Neural progenitor cell (in vitro differentiated cells): ENCODE measurements around the gene LONRF2. TPM values are rescaled to one million over a fixed set of nuclear protein-coding genes. Genes with fewer than 3 reads are reported as not detected.

Experiments used
- DNase-seq: peaks from one replicate; pipeline ENCODE4 v3.0.0-alpha.2; 2016; ENCODE audit warnings: low spot score
- H2AFZ ChIP-seq: fragments of 200-600 bp; sonication (generic); replicated peaks from 2 replicates; pipeline ENCODE4 v1.6.1; 2016; ENCODE audit warnings: antibody characterized with exemption
- H3F3A ChIP-seq: fragments of 200-600 bp; sonication (generic); 2 replicates; pipeline ENCODE4 v1.6.1; 2016; ENCODE audit warnings: antibody characterized with exemption, low read depth
- H3K27ac ChIP-seq: fragments of 200-600 bp; sonication (generic); 2 replicates; pipeline ENCODE4 v1.5.1; 2016; ENCODE audit warnings: mild to moderate bottlenecking
- H3K27me3 ChIP-seq: fragments of 200-600 bp; sonication (generic); 2 replicates; pipeline ENCODE4 v1.6.1; 2016; ENCODE audit warnings: mild to moderate bottlenecking, moderate library complexity
- H3K36me3 ChIP-seq: fragments of 200-600 bp; sonication (generic); 2 replicates; pipeline ENCODE4 v1.5.1; 2016
- H3K4me1 ChIP-seq: fragments of 200-600 bp; sonication (generic); 2 replicates; pipeline ENCODE4 v1.6.1; 2016; ENCODE audit warnings: mixed run types
- H3K4me2 ChIP-seq: fragments of 200-600 bp; sonication (generic); 2 replicates; pipeline ENCODE4 v1.6.1; 2016
- H3K4me3 ChIP-seq: fragments of 200-600 bp; sonication (generic); 2 replicates; pipeline ENCODE4 v1.5.1; 2016
- H3K79me2 ChIP-seq: fragments of 200-600 bp; sonication (generic); 2 replicates; pipeline ENCODE4 v1.6.1; 2016; ENCODE audit warnings: low read depth
- H3K9ac ChIP-seq: fragments of 200-600 bp; sonication (generic); 2 replicates; pipeline ENCODE4 v1.6.1; 2016
- H3K9me3 ChIP-seq: fragments of 200-600 bp; sonication (generic); 2 replicates; pipeline ENCODE4 v1.5.1; 2016; ENCODE audit warnings: low read depth
- H4K20me1 ChIP-seq: fragments of 200-600 bp; sonication (generic); 2 replicates; pipeline ENCODE4 v1.6.1; 2016; ENCODE audit warnings: low read depth
- H3K27ac Mint-ChIP-seq: 3 replicates; pipeline ENCODE4 v1.8.0; 2021; ENCODE audit warnings: mixed read lengths
- H3K27me3 Mint-ChIP-seq: 2 replicates; pipeline ENCODE4 v1.8.0; 2022; ENCODE audit warnings: low read depth, mild to moderate bottlenecking, inconsistent platforms, moderate library complexity, mixed read lengths; ENCODE audit not compliant: insufficient read depth
- H3K36me3 Mint-ChIP-seq: 3 replicates; pipeline ENCODE4 v1.8.0; 2021; ENCODE audit warnings: mixed read lengths
- H3K4me1 Mint-ChIP-seq: 3 replicates; pipeline ENCODE4 v1.8.0; 2021; ENCODE audit warnings: mixed read lengths
- H3K4me3 Mint-ChIP-seq: 3 replicates; pipeline ENCODE4 v1.8.0; 2021; ENCODE audit warnings: mild to moderate bottlenecking, moderate library complexity, mixed read lengths
- H3K9me3 Mint-ChIP-seq: 3 replicates; pipeline ENCODE4 v1.8.0; 2020; ENCODE audit warnings: mixed read lengths
- CTCF ChIP-seq: fragments of 200-600 bp; sonication (generic); IDR thresholded peaks from 2 replicates; pipeline ENCODE4 v1.5.1; 2017; ENCODE audit warnings: antibody characterized with exemption, mild to moderate bottlenecking
- EZH2 ChIP-seq: fragments of 200-600 bp; sonication (generic); IDR thresholded peaks from 2 replicates; pipeline ENCODE4 v1.6.1; 2017; ENCODE audit warnings: antibody characterized with exemption, mild to moderate bottlenecking, moderate library complexity
- EZH2phosphoT487 ChIP-seq: fragments of 200-600 bp; sonication (generic); IDR thresholded peaks from 2 replicates; pipeline ENCODE4 v1.6.1; 2017; ENCODE audit warnings: antibody characterized with exemption
- total RNA-seq: library from RNA; depleted of rRNA; stranded (reverse); fragments of >200 nt; gene quantifications from 2 replicates; pipeline ENCODE4 v1.2.3, GENCODE V29; 2015; ENCODE audit warnings: low replicate concordance

The LONRF2 gene
- total RNA-seq, 1 donor from 2014 or later, result 0.37 TPM

DNA sequence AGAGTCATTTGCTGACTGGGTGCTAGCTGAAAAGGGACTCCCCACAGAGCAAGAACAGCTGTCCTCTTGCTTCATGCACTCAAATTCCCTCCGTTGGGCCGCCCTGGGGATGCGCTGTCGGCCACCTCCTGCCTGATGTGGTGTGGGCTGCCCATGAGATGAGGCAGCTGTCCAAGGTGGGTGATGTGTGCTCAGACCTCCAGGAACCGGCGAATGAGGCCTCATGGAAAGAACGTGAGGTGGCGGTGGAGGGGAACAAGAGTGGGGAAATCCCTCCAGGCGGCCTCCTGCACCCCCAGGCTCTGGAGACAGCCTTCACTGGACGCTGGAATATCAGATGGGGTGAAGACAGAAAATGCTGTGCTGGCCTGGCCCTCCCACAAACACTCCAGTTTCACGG is 79.8 kb downstream of the LONRF2 start:
- Histone ChIP-seq H3K4me1 (peaks cover 21% of the 10 kb centered on the region), H3K9me3 (no peaks in the 10 kb centered on the region), H3K4me2 (no peak overlapping the region), H3K27ac (no peak overlapping the region), H3K9ac (no peak overlapping the region), H4K20me1 (peaks cover 6% of the 10 kb centered on the region), H3K36me3 (no peaks in the 10 kb centered on the region), H3K4me3 (no peak overlapping the region), H2AFZ (no peak overlapping the region), H3K27me3 (peaks cover 7% of the 10 kb centered on the region), H3F3A (peaks cover 19% of the 10 kb centered on the region), H3K79me2 (no peaks in the 10 kb centered on the region)
- no peaks in the 10 kb centered on the region for H3K9me3 Mint-ChIP-seq
- H3K4me3 Mint-ChIP-seq, result no peak overlapping the region
- DNase-seq, result no peak
- H3K36me3 Mint-ChIP-seq, result no peaks in the 10 kb centered on the region
- peaks cover 21% of the 10 kb centered on the region for H3K4me1 Mint-ChIP-seq
- H3K27me3 Mint-ChIP-seq, result peaks cover 11% of the 10 kb centered on the region
- no peak overlapping the region for H3K27ac Mint-ChIP-seq
- TF ChIP-seq EZH2phosphoT487 (no peak), EZH2 (no peak), CTCF (no peak)

DNA sequence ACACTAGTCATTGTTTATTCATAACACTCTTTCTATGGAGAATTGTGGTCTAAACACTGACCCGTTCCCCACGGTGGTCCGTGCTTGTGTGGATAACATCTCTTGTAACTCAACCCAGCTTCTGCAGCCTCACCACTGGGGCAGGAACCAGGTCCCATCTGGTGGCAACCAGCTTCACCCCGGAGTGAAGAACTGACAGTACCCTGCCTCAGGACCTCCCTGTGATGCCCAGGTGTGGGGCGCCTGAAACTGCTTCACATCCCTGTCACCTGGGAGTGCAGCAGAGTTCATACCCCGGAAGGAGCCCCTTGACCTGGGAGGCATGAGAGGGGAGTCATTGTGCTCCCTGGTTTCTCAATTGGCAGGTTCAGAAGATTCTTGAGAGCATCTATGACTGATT is 81.1 kb downstream of the LONRF2 start:
- H3K4me3 ChIP-seq, result no peak overlapping the region
- no peaks in the 10 kb centered on the region for H3K36me3 ChIP-seq
- TF ChIP-seq CTCF (no peak), EZH2phosphoT487 (no peak), EZH2 (no peak)
- Mint-ChIP-seq H3K4me3 (no peak overlapping the region), H3K27me3 (peaks cover 8% of the 10 kb centered on the region), H3K9me3 (no peaks in the 10 kb centered on the region), H3K36me3 (no peaks in the 10 kb centered on the region), H3K27ac (no peak overlapping the region), H3K4me1 (peaks cover 26% of the 10 kb centered on the region)
- no peaks in the 10 kb centered on the region for H3K79me2 ChIP-seq
- DNase-seq, result no peak
- no peak overlapping the region for H3K9ac ChIP-seq
- no peak overlapping the region for H2AFZ ChIP-seq
- H3F3A ChIP-seq, result peaks cover 19% of the 10 kb centered on the region
- no peaks in the 10 kb centered on the region for H3K9me3 ChIP-seq
- H4K20me1 ChIP-seq, result peaks cover 6% of the 10 kb centered on the region
- peaks cover 21% of the 10 kb centered on the region for H3K4me1 ChIP-seq
- no peak overlapping the region for H3K4me2 ChIP-seq
- peaks cover 13% of the 10 kb centered on the region for H3K27me3 ChIP-seq
- no peak overlapping the region for H3K27ac ChIP-seq

DNA sequence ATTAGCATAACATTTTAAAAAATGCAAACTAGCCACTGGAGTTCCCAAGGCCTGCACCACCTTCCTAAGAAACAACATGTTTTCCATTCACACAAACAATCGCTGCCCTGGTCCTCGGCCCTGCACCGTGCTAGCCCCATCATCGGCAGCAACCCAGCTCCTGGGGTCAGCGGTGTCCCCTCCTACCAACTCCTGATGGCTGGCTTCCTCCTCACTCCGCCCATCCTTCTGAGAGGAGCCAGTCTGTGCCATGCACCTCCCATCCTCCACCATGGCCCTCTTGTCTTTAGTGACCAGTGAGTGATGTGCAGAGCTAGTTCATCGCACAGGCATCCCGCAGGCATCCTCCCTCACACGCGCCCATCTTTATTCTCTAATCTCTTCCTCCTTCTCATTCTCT is 81.9 kb downstream of the LONRF2 start:
- TF ChIP-seq EZH2phosphoT487 (no peak), CTCF (no peak), EZH2 (no peak)
- Mint-ChIP-seq H3K4me3 (no peak overlapping the region), H3K27me3 (peaks cover 4% of the 10 kb centered on the region), H3K4me1 (peaks cover 26% of the 10 kb centered on the region), H3K9me3 (no peaks in the 10 kb centered on the region), H3K27ac (no peak overlapping the region), H3K36me3 (no peaks in the 10 kb centered on the region)
- Histone ChIP-seq H3F3A (peaks cover 19% of the 10 kb centered on the region), H3K4me3 (no peak overlapping the region), H4K20me1 (peaks cover 6% of the 10 kb centered on the region), H3K9me3 (no peaks in the 10 kb centered on the region), H3K9ac (no peak overlapping the region), H3K27ac (no peak overlapping the region), H3K4me2 (no peak overlapping the region), H3K36me3 (no peaks in the 10 kb centered on the region), H3K4me1 (peaks cover 21% of the 10 kb centered on the region), H3K79me2 (no peaks in the 10 kb centered on the region), H2AFZ (no peak overlapping the region), H3K27me3 (peaks cover 17% of the 10 kb centered on the region)
- DNase-seq, result no peak
